IMR-90 (cell line): ENCODE data around the gene CFAP61. TPM values are rescaled to one million over a fixed set of nuclear protein-coding genes. Genes with fewer than 3 reads are reported as not detected.

Source experiments
- microRNA-seq, 2 experiments: library from miRNA; stranded (forward) in 1 of 2; unstranded in 1 of 2; fragments of 10-50 nt in 1 of 2; fragments of <30 nt in 1 of 2; gene quantifications in 1 of 2; microRNA quantifications in 1 of 2; one replicate each; pipeline versions ENCODE3 to v1.1.0; 2013 to 2020; ENCODE audit not compliant: insufficient read depth in 1 of 2, insufficient read length in 1 of 2, unreplicated experiment in 1 of 2
- polyA plus RNA-seq, 3 experiments: library from polyadenylated mRNA; depleted of rRNA; stranded (reverse); fragments of >200 nt; gene quantifications; 2 replicates each; pipeline ENCODE4 v1.2.3, GENCODE V29; 2012; ENCODE audit warnings: low replicate concordance in 1 of 3
- small RNA-seq, 5 experiments: library from RNA; depleted of rRNA; stranded (forward); fragments of <200 nt; gene quantifications; one replicate each; pipeline ENCODE3, GENCODE V24; 2012
- total RNA-seq: library from RNA; depleted of rRNA; stranded (reverse); fragments of >200 nt; gene quantifications from 2 replicates; pipeline ENCODE4 v1.2.3, GENCODE V29; 2012; rRNA removed

Gene CFAP61
- total and polyA plus RNA-seq, 2 of the 4 experiments (the other 2 are of a cell fraction): 0.07 TPM; not detected in 1

Small RNA genes lying within 50 kb of the gene (microRNA-seq; reads per million reads assigned to microRNA genes)
- not detected for gene RN7SL690P (ENCODE audit: insufficient read depth, insufficient read length)

Small RNA genes lying within 50 kb of the gene (small RNA-seq; reads per million reads assigned to genes)
- 0 reads per million in 5 experiments for gene RN7SL690P

Other genes with a start within 250 kb of the CFAP61 start
- gene NAA20, start 35.2 kb upstream of the CFAP61 start, total RNA-seq: 35.7 and 59.7 TPM in 2 replicates
- gene NAA20, start 35.2 kb upstream of the CFAP61 start, polyA plus RNA-seq (2012; rRNA removed): 50.9 and 58.8 TPM in 2 replicates
- 20.1 and 33.9 TPM in 2 replicates for gene CRNKL1, start 66 bp upstream of the CFAP61 start, total RNA-seq
- 6.2 and 7.4 TPM in 2 replicates for gene CRNKL1, start 66 bp upstream of the CFAP61 start, polyA plus RNA-seq (2012; rRNA removed)